Heart left ventricle (tissue), 13 donors: ENCODE results near the gene VAPA.

ENCODE experiments used
- POLR2A ChIP-seq, 2 donors: fragments of 450-650 bp; IDR thresholded peaks; one replicate each; pipeline ENCODE4 v1.6.1; 2017; ENCODE audit warnings: antibody characterized with exemption in 2 of 2, mild to moderate bottlenecking in 2 of 2, moderate library complexity in 2 of 2
- TF ChIP-seq, protein P1 (sequence below), 12 donors: fragments of 200-600 bp; sonication (generic) in 4 of 12; IDR thresholded peaks; one replicate each; pipeline versions ENCODE4 v1.5.0 to v1.8.0; 2018 to 2022; ENCODE audit warnings: antibody characterized with exemption in 12 of 12, mild to moderate bottlenecking in 5 of 12
- donor health status: ischemic (EF 13 %, LVEDD 7.1; RV severe dilation, severe dysfunction).
- donor health status: DM: no; HTN: yes; CAD: no.
- donor health status: DM: no; HTN: no; CAD: no.
- donor health status: ischemic (EF 25% LVEDD 6.9; RV normal size, moderate dysfunction).
- donor health status: ischemic (EF 25% LVEDD 5.7; RV mildly dilated, moderate dysfunction).
- donor health status: ischemic (EF 35%, LVEDD 5.7; RV mildly dilated, moderate dysfunction).
- donor health status: nonischemic (EF 11% LVEDD 7.7; RV severe dilation, severe dysfunction).
- donor health status: DM: yes; HTN: yes; CAD: no.
- donor health status: PGD.
- donor health status: ischemic (EF 29% LVEDD 5.4; RV normal size, mild dysfunction).
- donor health status: nonischemic (EF 23%, LVEDD 6.1; RV moderate dilation, normal function).

DNA sequence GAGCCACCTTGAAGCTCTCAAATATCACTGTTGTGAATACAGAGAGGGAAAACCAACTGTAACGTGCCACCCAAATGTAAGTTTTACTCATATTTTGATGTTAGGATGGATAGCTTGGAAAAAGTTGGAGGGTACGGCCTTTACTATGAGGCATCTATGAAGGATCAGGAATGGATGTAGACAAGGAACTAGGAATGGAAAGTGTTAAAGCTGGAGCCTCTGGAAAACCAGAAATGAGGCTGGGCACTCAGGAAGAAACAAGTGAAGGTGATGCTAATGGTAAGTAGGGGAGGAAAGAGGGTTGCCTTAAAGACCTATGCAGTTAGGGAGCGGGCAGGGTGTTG, 27.8 kb upstream of the VAPA start:
- TF ChIP-seq POLR2A (IDR thresholded peaks at IDR 0.05) = no peak
- TF ChIP-seq, protein P1, sequence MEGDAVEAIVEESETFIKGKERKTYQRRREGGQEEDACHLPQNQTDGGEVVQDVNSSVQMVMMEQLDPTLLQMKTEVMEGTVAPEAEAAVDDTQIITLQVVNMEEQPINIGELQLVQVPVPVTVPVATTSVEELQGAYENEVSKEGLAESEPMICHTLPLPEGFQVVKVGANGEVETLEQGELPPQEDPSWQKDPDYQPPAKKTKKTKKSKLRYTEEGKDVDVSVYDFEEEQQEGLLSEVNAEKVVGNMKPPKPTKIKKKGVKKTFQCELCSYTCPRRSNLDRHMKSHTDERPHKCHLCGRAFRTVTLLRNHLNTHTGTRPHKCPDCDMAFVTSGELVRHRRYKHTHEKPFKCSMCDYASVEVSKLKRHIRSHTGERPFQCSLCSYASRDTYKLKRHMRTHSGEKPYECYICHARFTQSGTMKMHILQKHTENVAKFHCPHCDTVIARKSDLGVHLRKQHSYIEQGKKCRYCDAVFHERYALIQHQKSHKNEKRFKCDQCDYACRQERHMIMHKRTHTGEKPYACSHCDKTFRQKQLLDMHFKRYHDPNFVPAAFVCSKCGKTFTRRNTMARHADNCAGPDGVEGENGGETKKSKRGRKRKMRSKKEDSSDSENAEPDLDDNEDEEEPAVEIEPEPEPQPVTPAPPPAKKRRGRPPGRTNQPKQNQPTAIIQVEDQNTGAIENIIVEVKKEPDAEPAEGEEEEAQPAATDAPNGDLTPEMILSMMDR (IDR thresholded peaks at IDR 0.05) = no peak
